Measurements from ENCODE around the gene HIVEP2. TPM values are rescaled to one million over a fixed set of nuclear protein-coding genes. Genes with fewer than 3 reads are reported as not detected.

Gene HIVEP2
- total RNA-seq, 1 experiment from 2014 or later = 3.2 TPM

DNA sequence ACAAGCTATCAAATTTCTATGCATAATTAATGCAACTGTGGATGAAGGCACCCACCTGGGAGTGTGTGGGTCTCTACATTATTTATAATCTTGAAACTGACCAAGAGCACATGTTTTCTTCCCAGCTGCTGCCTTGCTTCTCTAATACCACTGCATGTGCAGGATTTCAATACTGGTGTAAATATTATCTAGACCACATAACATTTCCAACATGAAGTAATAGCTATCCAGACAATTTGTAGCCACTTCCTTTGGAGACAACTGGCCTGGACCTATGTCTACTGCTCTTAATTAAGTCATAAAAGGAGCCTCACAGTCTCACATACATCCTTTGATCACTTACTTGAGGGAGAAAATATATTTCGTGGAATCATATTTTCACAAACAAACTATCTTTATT lies 180.7 kb downstream of the HIVEP2 start:
- Histone ChIP-seq H3K36me3 (ENCODE audit: insufficient read depth, low read length, poor library complexity, severe bottlenecking) (no peaks in the 10 kb centered on the region), H3K27ac (ENCODE audit: low read depth, low read length, poor library complexity, severe bottlenecking) (no peak overlapping the region), H3K4me1 (ENCODE audit: insufficient read depth, low read length, poor library complexity, severe bottlenecking) (no peaks in the 10 kb centered on the region), H3K9me3 (ENCODE audit: low read depth, low read length, poor library complexity, severe bottlenecking) (no peaks in the 10 kb centered on the region), H3K4me3 (ENCODE audit: low read depth, low read length, poor library complexity, severe bottlenecking) (no peak overlapping the region), H3K27me3 (replicated peaks; ENCODE audit: insufficient read depth, low read depth, low read length, poor library complexity) (no peaks in the 10 kb centered on the region)
- BruUV-seq (replicated peaks) = no TSS peak
- POLR2A ChIA-PET (ENCODE audit: low non-redundant PET) = no interaction called here
- no peak for DNase-seq (ENCODE audit: low spot score)
- intact Hi-C loops (cut with micrococcal nuclease; ENCODE audit: unreplicated experiment) = no loop called here
- CTCF ChIA-PET = no interaction called here
- TF ChIP-seq, protein P1, sequence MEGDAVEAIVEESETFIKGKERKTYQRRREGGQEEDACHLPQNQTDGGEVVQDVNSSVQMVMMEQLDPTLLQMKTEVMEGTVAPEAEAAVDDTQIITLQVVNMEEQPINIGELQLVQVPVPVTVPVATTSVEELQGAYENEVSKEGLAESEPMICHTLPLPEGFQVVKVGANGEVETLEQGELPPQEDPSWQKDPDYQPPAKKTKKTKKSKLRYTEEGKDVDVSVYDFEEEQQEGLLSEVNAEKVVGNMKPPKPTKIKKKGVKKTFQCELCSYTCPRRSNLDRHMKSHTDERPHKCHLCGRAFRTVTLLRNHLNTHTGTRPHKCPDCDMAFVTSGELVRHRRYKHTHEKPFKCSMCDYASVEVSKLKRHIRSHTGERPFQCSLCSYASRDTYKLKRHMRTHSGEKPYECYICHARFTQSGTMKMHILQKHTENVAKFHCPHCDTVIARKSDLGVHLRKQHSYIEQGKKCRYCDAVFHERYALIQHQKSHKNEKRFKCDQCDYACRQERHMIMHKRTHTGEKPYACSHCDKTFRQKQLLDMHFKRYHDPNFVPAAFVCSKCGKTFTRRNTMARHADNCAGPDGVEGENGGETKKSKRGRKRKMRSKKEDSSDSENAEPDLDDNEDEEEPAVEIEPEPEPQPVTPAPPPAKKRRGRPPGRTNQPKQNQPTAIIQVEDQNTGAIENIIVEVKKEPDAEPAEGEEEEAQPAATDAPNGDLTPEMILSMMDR (conservative IDR thresholded peaks at IDR 0.05; ENCODE audit: low read depth, low read length) = no peak

DNA sequence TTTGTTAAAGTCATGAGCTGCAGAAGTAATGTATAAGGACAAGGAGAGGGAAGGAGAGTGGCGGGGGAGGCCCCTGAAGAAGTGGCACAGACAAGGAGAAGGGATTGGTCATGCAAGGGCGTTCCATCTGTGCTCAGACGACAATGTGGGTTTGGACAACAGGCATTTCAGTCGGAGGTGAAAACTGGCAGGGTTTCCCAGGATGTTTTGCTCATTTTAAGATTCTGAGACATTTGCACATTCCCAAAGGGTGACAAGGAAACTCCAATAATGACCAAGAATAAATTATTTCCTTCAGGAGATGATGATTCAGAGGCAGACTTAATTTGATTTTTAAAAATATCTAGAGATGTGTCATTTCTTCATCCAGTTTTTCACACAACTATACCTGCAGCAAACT lies 181.8 kb downstream of the HIVEP2 start:
- no peaks in the 10 kb centered on the region for H3K27me3 ChIP-seq (replicated peaks; ENCODE audit: insufficient read depth, low read depth, low read length, poor library complexity)
- intact Hi-C loops (cut with micrococcal nuclease; ENCODE audit: unreplicated experiment) = no loop called here
- CTCF ChIA-PET = no interaction called here
- no peaks in the 10 kb centered on the region for H3K9me3 ChIP-seq (ENCODE audit: low read depth, low read length, poor library complexity, severe bottlenecking)
- POLR2A ChIA-PET (ENCODE audit: low non-redundant PET) = no interaction called here
- H3K27ac ChIP-seq (ENCODE audit: low read depth, low read length, poor library complexity, severe bottlenecking) = no peak overlapping the region
- no peaks in the 10 kb centered on the region for H3K36me3 ChIP-seq (ENCODE audit: insufficient read depth, low read length, poor library complexity, severe bottlenecking)
- no TSS peak for BruUV-seq (replicated peaks)
- no peak overlapping the region for H3K4me3 ChIP-seq (ENCODE audit: low read depth, low read length, poor library complexity, severe bottlenecking)
- TF ChIP-seq EZH2 (IDR thresholded peaks at IDR 0.05; ENCODE audit: borderline replicate concordance, low read depth, low read length, poor library complexity, severe bottlenecking) = no peak
- TF ChIP-seq, protein P1 (conservative IDR thresholded peaks at IDR 0.05; ENCODE audit: low read depth, low read length) = no peak
- H3K4me1 ChIP-seq (ENCODE audit: insufficient read depth, low read length, poor library complexity, severe bottlenecking) = no peaks in the 10 kb centered on the region
- DNase-seq (ENCODE audit: low spot score) = peak; percentile 3

DNA sequence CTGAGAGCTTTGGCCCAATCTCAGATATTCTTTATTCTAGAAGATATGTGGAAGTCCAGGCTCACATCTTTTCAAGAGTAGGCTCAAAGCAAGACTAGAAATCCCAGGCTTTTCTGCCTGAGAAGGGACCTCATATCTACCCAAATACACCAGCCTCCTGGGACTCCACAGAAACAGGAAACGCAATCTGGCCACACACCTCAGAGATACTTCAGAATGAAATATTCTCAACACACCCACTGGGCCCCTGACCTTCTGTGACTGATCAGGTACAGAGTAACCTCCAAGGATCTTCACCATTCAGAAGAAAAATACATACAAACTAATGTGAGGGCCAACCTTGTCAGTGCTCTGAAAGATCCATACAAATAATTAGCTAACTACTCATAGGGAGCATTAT lies 183.2 kb downstream of the HIVEP2 start:
- no peak overlapping the region for H3K27ac ChIP-seq (ENCODE audit: low read depth, low read length, poor library complexity, severe bottlenecking)
- intact Hi-C loops (cut with micrococcal nuclease; ENCODE audit: unreplicated experiment) = no loop called here
- no peak overlapping the region for H3K4me3 ChIP-seq (ENCODE audit: low read depth, low read length, poor library complexity, severe bottlenecking)
- ChIA-PET POLR2A (ENCODE audit: low non-redundant PET) (no interaction called here), CTCF (no interaction called here)
- no peaks in the 10 kb centered on the region for H3K4me1 ChIP-seq (ENCODE audit: insufficient read depth, low read length, poor library complexity, severe bottlenecking)
- no TSS peak for BruUV-seq (replicated peaks)
- H3K27me3 ChIP-seq (replicated peaks; ENCODE audit: insufficient read depth, low read depth, low read length, poor library complexity) = no peaks in the 10 kb centered on the region
- no peak for DNase-seq (ENCODE audit: low spot score)
- H3K36me3 ChIP-seq (ENCODE audit: insufficient read depth, low read length, poor library complexity, severe bottlenecking) = no peaks in the 10 kb centered on the region
- no peak for TF ChIP-seq EZH2 (IDR thresholded peaks at IDR 0.05; ENCODE audit: borderline replicate concordance, low read depth, low read length, poor library complexity, severe bottlenecking)
- TF ChIP-seq, protein P1 (conservative IDR thresholded peaks at IDR 0.05; ENCODE audit: low read depth, low read length) = no peak
- H3K9me3 ChIP-seq (ENCODE audit: low read depth, low read length, poor library complexity, severe bottlenecking) = no peaks in the 10 kb centered on the region

All from A673 (cell line).